Activated CD8-positive, alpha-beta memory T cell treated with anti-CD3 and anti-CD28 coated beads for 4 hours (primary cell): Measurements from ENCODE around the gene ITCH.
"Not testable (repeated sequence)": the region's sequence is repeated elsewhere in the genome, so short reads cannot be mapped to it uniquely, and the experiment has no call there.

ENCODE experiments used
- DNase-seq, 2 donors: peaks; one replicate each; pipeline ENCODE4 v3.0.0-alpha.2; 2020; ENCODE audit warnings: low read depth in 2 of 2

Gene ITCH

GRCh38 chr20:34507702-34508413, 144.8 kb downstream of the ITCH start:
- no peak for DNase-seq

GRCh38 chr20:34510575-34510974, 147.5 kb downstream of the ITCH start:
- DNase-seq, result no peak

- no peak for DNase-seq
These were observed 148.8 kb downstream of the ITCH start for GRCh38 chr20:34511891-34512265.

- no peak for DNase-seq
These were observed 149.3 kb downstream of the ITCH start for GRCh38 chr20:34512266-34512954.

- no peak for DNase-seq
These were observed 149.9 kb downstream of the ITCH start for GRCh38 chr20:34512955-34513419.

- DNase-seq, result not testable (repeated sequence)
These were observed 151.0 kb downstream of the ITCH start for GRCh38 chr20:34514034-34514433.

GRCh38 chr20:34514897-34515483, 151.9 kb downstream of the ITCH start:
- DNase-seq, result no peak

- peak in 1 of 2 donors; percentile 43 for DNase-seq
These were observed 152.6 kb downstream of the ITCH start for GRCh38 chr20:34515484-34516246.

- peak; percentile 91 to 92 for DNase-seq
These were observed 153.4 kb downstream of the ITCH start, which contains the start of gene DYNLRB1 for GRCh38 chr20:34516247-34517113. Gene DYNLRB1 (plus strand): TSS chr20:34516422. CDS start chr20:34516459, 37 bp downstream.

- DNase-seq, result no peak
These were observed 154.0 kb downstream of the ITCH start for GRCh38 chr20:34517114-34517505.

- DNase-seq, result not testable (repeated sequence)
These were observed 155.8 kb downstream of the ITCH start for GRCh38 chr20:34518863-34519262.

GRCh38 chr20:34519841-34520240, 156.8 kb downstream of the ITCH start:
- DNase-seq, result not testable (repeated sequence)

GRCh38 chr20:34522969-34523871, 160.1 kb downstream of the ITCH start:
- no peak for DNase-seq

GRCh38 chr20:34524426-34524825, 161.4 kb downstream of the ITCH start:
- no peak for DNase-seq

GRCh38 chr20:34525342-34525708, 162.3 kb downstream of the ITCH start:
- DNase-seq, result no peak

- no peak for DNase-seq
These were observed 162.8 kb downstream of the ITCH start for GRCh38 chr20:34525709-34526416.

- no peak for DNase-seq
These were observed 163.4 kb downstream of the ITCH start for GRCh38 chr20:34526466-34526865.

GRCh38 chr20:34527016-34527415, 163.9 kb downstream of the ITCH start:
- no peak for DNase-seq

GRCh38 chr20:34528921-34529297, 165.8 kb downstream of the ITCH start:
- DNase-seq, result no peak
